Stimulated activated CD8-positive, alpha-beta memory T cell treated with anti-CD3 and anti-CD28 coated beads, Interleukin-12 subunit alpha, Interleukin-12 subunit beta, amount 100 ng/mL, for 24 hours (primary cell): ENCODE measurements around the gene EPHA3.

Source experiments
- DNase-seq: peaks from one replicate; pipeline ENCODE4 v3.0.0-alpha.2; 2020; ENCODE audit errors: extremely low read depth

Gene EPHA3

GRCh38 chr3:89227634-89228033 is 120.2 kb downstream of the EPHA3 start:
- no peak for DNase-seq

DNA sequence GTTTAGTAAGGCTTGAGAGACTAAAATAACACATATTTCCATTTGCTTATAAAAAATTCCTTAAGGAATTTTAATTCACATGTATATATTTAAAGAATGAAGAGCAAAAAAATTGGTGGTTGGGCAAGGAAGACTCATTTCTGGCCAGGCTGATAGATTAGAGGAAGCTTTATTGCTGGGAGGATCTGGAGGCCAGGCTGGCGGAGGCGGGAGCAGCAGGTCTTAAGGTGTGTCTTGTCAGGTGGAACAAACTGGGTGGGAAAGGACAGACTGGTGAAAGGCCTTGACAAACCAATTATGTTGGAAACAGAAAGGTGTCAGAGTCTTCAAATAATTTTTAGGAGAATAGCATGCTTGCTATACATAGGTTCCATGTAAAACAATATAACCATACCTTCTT is 124.7 kb downstream of the EPHA3 start:
- no peak for DNase-seq

- no peak for DNase-seq
Observed at GRCh38 chr3:89234620-89235019, 127.2 kb downstream of the EPHA3 start.

GRCh38 chr3:89238846-89239245 is 131.4 kb downstream of the EPHA3 start:
- DNase-seq, result no peak

DNA sequence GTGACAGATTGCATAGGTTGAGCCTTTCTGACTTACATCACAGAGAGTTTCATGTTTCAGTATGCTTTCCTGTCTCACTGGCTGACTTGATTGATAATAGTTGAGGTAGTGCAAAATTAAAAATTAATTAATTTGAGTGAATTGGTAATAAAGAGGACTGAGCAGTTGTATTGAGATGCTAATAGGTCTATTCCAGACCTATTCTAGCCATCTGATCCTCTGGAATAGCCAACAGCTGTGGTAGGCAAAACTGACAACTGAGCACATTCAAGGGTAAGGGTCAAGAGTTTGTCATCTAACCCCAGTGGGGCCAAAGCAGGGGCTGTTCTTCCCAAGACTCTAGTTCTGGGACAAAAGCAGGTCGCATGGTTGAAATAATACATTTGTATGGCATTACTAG is 132.4 kb downstream of the EPHA3 start:
- DNase-seq, result no peak

- no peak for DNase-seq
Observed at GRCh38 chr3:89245612-89246011, 138.2 kb downstream of the EPHA3 start.

GRCh38 chr3:89246326-89246725 is 138.9 kb downstream of the EPHA3 start:
- DNase-seq, result no peak

- DNase-seq, result no peak
Observed at GRCh38 chr3:89250742-89251141, 143.3 kb downstream of the EPHA3 start.

DNA sequence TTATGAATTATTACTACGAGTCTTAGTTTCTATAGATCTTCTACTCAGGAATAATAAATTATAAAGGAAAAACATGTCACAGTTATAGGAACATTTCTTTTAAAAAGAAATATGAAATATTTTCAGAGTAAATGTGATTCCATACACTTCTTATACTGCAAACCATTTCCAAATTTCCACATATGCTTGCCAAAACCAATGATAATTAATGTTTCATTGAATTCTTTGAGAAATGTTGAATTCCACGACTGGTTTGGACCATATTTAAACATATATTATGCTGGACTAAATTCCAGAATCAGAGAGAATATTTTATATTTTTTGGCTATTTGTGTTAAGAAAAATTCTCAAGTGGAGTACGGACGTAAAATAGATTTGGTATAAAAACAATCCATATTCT is 144.6 kb downstream of the EPHA3 start:
- no peak for DNase-seq

- no peak for DNase-seq
Observed at GRCh38 chr3:89252860-89253259, 145.4 kb downstream of the EPHA3 start.

GRCh38 chr3:89256395-89256794 is 149.0 kb downstream of the EPHA3 start:
- DNase-seq, result no peak

DNA sequence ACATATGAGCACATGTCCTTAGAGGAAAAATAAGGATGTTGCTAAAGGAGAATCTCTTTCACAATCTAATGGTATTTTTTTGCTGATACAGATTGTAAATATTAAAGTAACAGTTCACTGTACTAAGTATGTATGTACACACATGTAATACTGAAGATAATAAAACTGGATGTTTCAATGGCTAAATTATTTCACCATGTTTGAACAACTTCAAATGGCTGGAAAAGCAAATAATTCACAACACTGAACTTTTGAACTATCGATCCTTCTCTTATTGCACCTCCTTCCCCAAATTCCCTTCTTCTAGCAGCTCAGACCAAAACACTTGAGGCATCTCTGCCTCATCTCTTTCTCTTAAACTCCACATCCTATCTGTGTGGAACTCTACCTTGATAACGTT is 149.5 kb downstream of the EPHA3 start:
- no peak for DNase-seq

- no peak for DNase-seq
Observed at GRCh38 chr3:89260721-89261120, 153.3 kb downstream of the EPHA3 start.

GRCh38 chr3:89261673-89262072 is 154.3 kb downstream of the EPHA3 start:
- DNase-seq, result no peak

- no peak for DNase-seq
Observed at GRCh38 chr3:89262309-89262929, 155.0 kb downstream of the EPHA3 start.

GRCh38 chr3:89264037-89264560 is 156.7 kb downstream of the EPHA3 start:
- DNase-seq, result no peak

- DNase-seq, result no peak
Observed at GRCh38 chr3:89266074-89266473, 158.7 kb downstream of the EPHA3 start.

DNA sequence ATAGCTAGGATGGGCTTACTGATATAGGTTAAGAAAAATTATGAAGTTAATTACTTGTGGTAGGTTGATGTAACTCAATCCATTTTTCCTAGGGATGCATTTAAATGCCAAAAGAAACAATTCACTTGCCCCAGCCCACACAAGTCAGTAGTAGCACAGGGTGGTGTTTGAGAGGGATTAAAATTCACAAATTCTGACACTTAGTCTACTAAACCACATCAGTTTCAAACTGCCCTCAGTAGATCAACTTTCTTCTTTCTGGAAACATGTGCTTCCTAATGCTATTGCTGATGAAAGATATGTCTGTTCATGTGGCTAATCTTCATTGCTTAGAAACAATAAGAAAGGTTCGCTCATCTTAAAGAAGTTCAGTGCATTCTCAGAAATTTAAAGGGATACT is 160.6 kb downstream of the EPHA3 start:
- DNase-seq, result no peak

DNA sequence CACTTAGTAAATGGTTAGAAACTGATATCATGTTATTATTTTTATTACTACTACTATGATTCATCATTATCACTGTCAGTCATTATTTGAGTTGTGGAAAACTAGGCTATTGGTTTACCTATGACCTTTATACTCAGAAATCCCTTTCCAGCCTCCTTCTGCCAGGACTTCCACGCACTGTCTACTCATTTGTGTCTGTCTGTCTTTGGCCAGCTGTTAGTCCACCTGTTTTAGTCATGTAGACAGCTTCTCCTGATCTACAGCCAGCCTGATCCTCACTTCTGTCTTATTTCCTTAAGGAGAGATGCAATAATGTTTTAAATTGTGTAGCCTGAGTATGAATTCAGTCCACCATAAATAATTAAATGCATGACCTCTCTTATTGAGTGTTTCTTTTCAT is 162.8 kb downstream of the EPHA3 start:
- no peak for DNase-seq

DNA sequence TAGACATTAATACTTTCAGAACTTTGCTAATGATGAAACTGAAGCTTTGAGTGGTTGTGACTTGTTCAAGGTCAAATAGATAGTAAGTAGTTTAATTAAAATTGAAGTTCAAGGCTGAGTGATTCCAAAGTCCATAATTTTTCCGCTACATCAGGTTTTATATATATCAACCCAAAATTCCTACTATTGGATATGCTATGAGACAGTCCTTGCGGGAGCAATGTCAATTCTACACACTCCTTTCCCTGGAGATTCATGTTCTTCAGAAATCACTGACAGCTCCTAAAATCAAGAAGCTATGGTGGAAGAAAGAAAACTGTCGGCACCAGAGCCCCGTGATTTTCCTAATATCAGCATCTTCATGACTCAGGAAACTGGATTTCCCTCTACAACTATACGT is 167.6 kb downstream of the EPHA3 start:
- no peak for DNase-seq

DNA sequence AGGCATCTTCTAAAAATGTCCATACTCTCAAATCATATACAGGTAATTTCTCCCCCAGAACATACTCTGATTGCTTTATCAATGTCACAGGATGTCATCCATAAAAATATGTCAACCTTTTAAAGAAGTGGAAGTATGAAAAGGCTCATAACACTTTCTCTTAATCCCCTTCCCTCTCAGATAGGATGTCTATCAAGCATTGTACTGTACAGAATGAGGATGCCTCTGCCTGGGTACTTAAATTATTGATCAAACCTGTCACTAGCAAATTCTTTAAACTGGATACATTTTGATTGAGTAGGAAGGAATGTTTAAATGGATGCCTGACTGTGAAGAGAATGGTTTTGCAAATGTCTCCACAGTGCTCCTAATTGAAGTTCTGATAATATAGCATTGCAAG is 168.7 kb downstream of the EPHA3 start:
- DNase-seq, result no peak

DNA sequence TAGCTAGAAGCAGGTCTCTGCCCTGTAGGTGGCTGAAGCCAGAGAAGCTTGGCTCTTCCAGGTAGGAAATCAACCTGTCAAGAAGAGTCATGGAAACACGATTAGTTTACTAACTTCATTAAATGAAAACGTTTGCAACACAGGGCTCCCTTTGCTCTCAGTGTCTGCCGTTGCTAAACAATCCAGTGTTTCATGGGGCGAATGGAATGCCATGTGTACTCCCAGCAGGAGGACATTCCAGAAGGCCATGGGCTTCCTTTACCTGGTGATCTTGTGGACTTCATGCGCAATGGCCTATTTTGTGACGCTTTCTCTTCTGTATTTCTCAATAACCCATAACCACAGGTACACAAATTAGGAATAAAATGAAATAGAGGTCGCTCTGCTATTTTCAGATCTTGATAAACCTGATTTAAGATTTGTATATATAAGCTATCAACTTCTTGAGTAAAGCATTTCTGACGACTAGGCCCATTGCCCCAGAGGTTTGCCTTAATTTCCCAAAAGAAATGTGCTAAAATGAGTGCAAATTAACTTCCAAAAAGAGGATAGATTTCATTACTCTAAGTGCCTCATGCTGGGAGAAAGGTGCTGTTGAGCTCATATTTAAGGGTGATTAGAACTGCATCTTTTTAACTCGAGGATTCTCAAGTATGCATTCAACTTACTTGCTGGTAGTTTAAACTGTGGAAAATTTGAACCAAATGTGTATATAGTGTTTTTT is 171.0 kb downstream of the EPHA3 start:
- DNase-seq, result no peak

GRCh38 chr3:89280301-89280700 is 172.9 kb downstream of the EPHA3 start:
- DNase-seq, result no peak
